GM12878 (cell line): ENCODE data around the gene CREBBP.

Experiments
- CTCF ChIP-seq, 3 experiments: IDR thresholded peaks in 2 of 3; conservative IDR thresholded peaks in 1 of 3; 2 replicates each; pipeline ENCODE4 v1.5.1; 2011; ENCODE audit warnings: low read depth in 3 of 3, low read length in 3 of 3, mild to moderate bottlenecking in 3 of 3, control low read depth in 2 of 3, moderate library complexity in 2 of 3, inconsistent platforms in 1 of 3, mixed read lengths in 1 of 3; ENCODE audit not compliant: control insufficient read depth in 2 of 3, insufficient read depth in 1 of 3; ENCODE audit errors: extremely low read depth in 1 of 3
- SMAD1 ChIP-seq: fragments of 450-650 bp; IDR thresholded peaks from 2 replicates; pipeline ENCODE4 v1.6.1; 2018; ENCODE audit warnings: mild to moderate bottlenecking, low read depth; ENCODE audit not compliant: partially characterized antibody

GRCh38 chr16:3889059-3889458 is 8.5 kb upstream of the CREBBP start:
- TF ChIP-seq CTCF (IDR thresholded peaks at IDR 0.05 in 2 of 3, conservative IDR thresholded peaks at IDR 0.05 in 1 of 3; ENCODE audit: control insufficient read depth in 2 of 3, extremely low read depth in 1 of 3, insufficient read depth in 1 of 3, low read depth in 3 of 3, low read length in 3 of 3) (no peak), SMAD1 (no peak)
